ENCODE data around the gene GAS6.

- TF ChIP-seq CTCF (IDR thresholded peaks at IDR 0.05) (no peak), POLR2A (IDR thresholded peaks at IDR 0.05) (no peak)
Measured at GRCh38 chr13:113785051-113786010, 78.5 kb downstream of the GAS6 start.
